Subcutaneous abdominal adipose tissue (tissue), 5 donors: Measurements from ENCODE around the gene CHD6.

Source experiments
- H3K27ac ChIP-seq: one replicate; pipeline ENCODE4 v1.7.0; 2013; ENCODE audit warnings: low read depth, mild to moderate bottlenecking, inconsistent platforms, low read length, moderate library complexity
- H3K27me3 ChIP-seq, 5 donors: one replicate each; pipeline ENCODE4 v1.7.0; 2013; ENCODE audit warnings: low read length in 5 of 5, inconsistent platforms in 1 of 5; ENCODE audit not compliant: control insufficient read depth in 5 of 5, insufficient read depth in 4 of 5
- H3K36me3 ChIP-seq, 5 donors: one replicate each; pipeline ENCODE4 v1.7.0; 2013; ENCODE audit warnings: low read length in 5 of 5; ENCODE audit not compliant: control insufficient read depth in 5 of 5, insufficient read depth in 5 of 5
- H3K4me1 ChIP-seq, 5 donors: one replicate each; pipeline ENCODE4 v1.7.0; 2013; ENCODE audit warnings: low read length in 5 of 5, mild to moderate bottlenecking in 3 of 5, moderate library complexity in 1 of 5; ENCODE audit not compliant: control insufficient read depth in 5 of 5, insufficient read depth in 5 of 5
- H3K4me3 ChIP-seq, 5 donors: one replicate each; pipeline ENCODE4 v1.7.0; 2013; ENCODE audit warnings: low read length in 5 of 5, low read depth in 1 of 5
- H3K9ac ChIP-seq, 5 donors: one replicate each; pipeline ENCODE4 v1.7.0; 2013; ENCODE audit warnings: low read length in 5 of 5, mild to moderate bottlenecking in 4 of 5, moderate library complexity in 3 of 5
- H3K9me3 ChIP-seq, 5 donors: one replicate each; pipeline ENCODE4 v1.7.0; 2013; ENCODE audit warnings: low read length in 5 of 5; ENCODE audit not compliant: control insufficient read depth in 5 of 5
- donor health status: healthy.
- donor health status: healthy.
- donor health status: healthy.
- donor health status: healthy.
- donor health status: healthy.

CHD6 gene

GRCh38 chr20:41639630-41640029 lies 21.5 kb upstream of the CHD6 start:
- no peaks in the 10 kb centered on the region for H3K4me1 ChIP-seq
- no peaks in the 10 kb centered on the region for H3K9me3 ChIP-seq
- no peak overlapping the region for H3K4me3 ChIP-seq
- no peak overlapping the region for H3K9ac ChIP-seq
- H3K27me3 ChIP-seq = no peaks in the 10 kb centered on the region
- no peaks in the 10 kb centered on the region for H3K36me3 ChIP-seq
- no peak overlapping the region for H3K27ac ChIP-seq

DNA sequence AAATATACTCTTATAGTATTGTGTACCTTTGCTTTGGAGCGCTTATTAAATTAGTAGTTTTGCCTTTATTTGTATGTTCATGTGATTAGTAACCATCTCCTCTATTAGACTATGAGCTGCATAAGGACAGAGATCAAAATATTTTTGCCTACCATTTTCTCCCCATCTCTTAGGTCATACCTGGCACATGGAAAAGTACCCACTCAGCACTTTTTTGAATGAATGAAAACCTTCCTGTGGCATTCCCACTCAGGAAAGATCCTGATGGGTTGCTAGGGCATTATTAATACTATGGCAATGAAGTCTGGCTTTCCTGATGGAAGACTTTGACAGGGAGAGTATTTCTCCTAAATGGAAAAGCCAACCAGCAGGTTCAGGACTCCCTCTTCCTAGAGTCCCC lies 20.3 kb upstream of the CHD6 start:
- H3K36me3 ChIP-seq = no peaks in the 10 kb centered on the region

DNA sequence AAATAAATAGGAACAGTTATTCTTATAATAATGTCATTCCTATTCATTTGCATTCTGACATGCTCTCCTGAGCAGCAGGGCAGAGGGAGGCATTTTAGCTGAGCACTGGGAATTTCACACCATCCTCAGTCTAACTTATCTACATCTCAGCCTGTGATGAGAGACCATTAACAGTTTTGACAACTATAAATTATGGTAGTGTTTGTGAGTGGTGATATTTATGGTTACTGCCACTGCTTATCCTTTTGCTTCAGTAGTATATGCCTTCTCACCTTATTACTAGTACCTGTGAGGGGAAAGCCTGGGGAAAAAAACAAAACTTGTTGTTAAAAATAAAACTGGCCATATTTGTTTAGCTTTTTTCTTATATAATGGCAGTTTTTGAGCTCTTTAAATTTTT lies 17.0 kb upstream of the CHD6 start:
- H3K27ac ChIP-seq = no peak overlapping the region
- no peak overlapping the region for H3K9ac ChIP-seq
- H3K4me3 ChIP-seq = no peak overlapping the region
- H3K27me3 ChIP-seq = no peaks in the 10 kb centered on the region
- no peaks in the 10 kb centered on the region for H3K36me3 ChIP-seq
- H3K4me1 ChIP-seq = no peaks in the 10 kb centered on the region
- H3K9me3 ChIP-seq = no peaks in the 10 kb centered on the region

More for the DNA sequence above, 20.3 kb upstream of the CHD6 start:
- Histone ChIP-seq H3K27me3 (no peaks in the 10 kb centered on the region), H3K4me3 (no peak overlapping the region), H3K27ac (no peak overlapping the region), H3K9ac (no peak overlapping the region), H3K4me1 (no peaks in the 10 kb centered on the region), H3K9me3 (no peaks in the 10 kb centered on the region)

GRCh38 chr20:41632896-41633295 lies 14.7 kb upstream of the CHD6 start:
- H3K27ac ChIP-seq = no peak overlapping the region
- no peak overlapping the region for H3K9ac ChIP-seq
- H3K36me3 ChIP-seq = no peaks in the 10 kb centered on the region
- H3K27me3 ChIP-seq = no peaks in the 10 kb centered on the region
- no peak overlapping the region for H3K4me3 ChIP-seq
- H3K9me3 ChIP-seq = no peaks in the 10 kb centered on the region
- no peaks in the 10 kb centered on the region for H3K4me1 ChIP-seq

DNA sequence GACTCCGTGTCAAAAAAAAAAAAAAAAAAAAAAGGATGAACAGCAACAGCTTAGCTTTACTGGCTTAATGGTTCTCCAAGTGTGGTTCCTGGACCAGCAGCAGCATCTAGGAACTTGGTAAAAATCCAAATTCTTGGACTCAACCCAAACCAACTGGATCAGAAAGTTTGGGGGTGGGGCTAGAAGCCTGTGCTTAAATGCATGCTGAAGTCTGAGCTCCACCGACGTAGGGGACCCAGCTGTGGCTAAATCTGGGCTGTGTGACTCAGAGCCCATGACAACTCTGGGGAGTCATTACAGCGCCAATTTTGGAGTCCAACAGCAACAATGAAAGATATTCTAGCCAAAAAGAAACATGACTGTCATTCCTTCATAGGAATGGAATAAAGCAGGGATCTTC lies 13.6 kb upstream of the CHD6 start:
- H3K4me1 ChIP-seq = no peaks in the 10 kb centered on the region
- H3K4me3 ChIP-seq = no peak overlapping the region
- H3K27me3 ChIP-seq = no peaks in the 10 kb centered on the region
- H3K9ac ChIP-seq = no peak overlapping the region
- no peaks in the 10 kb centered on the region for H3K9me3 ChIP-seq
- H3K36me3 ChIP-seq = no peaks in the 10 kb centered on the region
- H3K27ac ChIP-seq = no peak overlapping the region

- H3K4me1 ChIP-seq = no peaks in the 10 kb centered on the region
- no peaks in the 10 kb centered on the region for H3K36me3 ChIP-seq
- no peaks in the 10 kb centered on the region for H3K9me3 ChIP-seq
- no peak overlapping the region for H3K27ac ChIP-seq
- H3K4me3 ChIP-seq = no peak overlapping the region
- no peak overlapping the region for H3K9ac ChIP-seq
- H3K27me3 ChIP-seq = no peaks in the 10 kb centered on the region
Measured at GRCh38 chr20:41630846-41631245, 12.7 kb upstream of the CHD6 start.

DNA sequence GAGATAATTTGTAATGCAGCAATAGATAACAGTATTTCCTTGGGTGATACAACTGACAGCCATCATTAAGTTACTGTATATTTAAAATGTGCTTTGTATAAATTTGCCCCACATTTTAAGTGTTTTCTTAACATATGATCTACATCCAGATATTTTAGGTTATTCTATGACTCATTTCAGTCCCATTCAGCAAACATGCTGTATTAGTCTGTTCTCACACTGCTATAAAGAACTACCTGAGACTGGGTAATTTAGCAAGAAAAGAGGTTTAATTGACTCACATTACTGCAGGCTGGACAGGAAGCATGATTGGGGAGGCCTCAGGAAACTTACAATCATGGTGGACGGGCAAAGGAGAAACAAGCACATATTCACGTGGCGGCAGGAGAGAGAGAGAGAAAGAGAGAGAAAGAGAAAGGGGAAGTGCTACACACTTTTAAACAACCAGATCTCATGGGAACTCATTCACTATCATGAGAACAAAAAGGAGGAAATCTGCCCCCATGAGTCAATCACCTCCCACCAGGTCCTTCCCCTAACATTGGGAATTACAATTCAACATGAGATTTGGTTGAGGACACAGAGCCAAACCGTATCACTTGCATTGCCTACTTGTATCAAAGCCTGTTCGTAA lies 9.6 kb upstream of the CHD6 start:
- no peaks in the 10 kb centered on the region for H3K36me3 ChIP-seq
- no peak overlapping the region for H3K9ac ChIP-seq
- H3K4me1 ChIP-seq = no peaks in the 10 kb centered on the region
- no peak overlapping the region for H3K27ac ChIP-seq
- no peak overlapping the region for H3K4me3 ChIP-seq
- no peaks in the 10 kb centered on the region for H3K27me3 ChIP-seq
- no peaks in the 10 kb centered on the region for H3K9me3 ChIP-seq

- Histone ChIP-seq H3K9ac (no peak overlapping the region), H3K4me3 (no peak overlapping the region), H3K36me3 (no peaks in the 10 kb centered on the region), H3K4me1 (no peaks in the 10 kb centered on the region), H3K27me3 (no peaks in the 10 kb centered on the region), H3K27ac (no peak overlapping the region), H3K9me3 (no peaks in the 10 kb centered on the region)
Measured at GRCh38 chr20:41627001-41627495, 8.9 kb upstream of the CHD6 start.

DNA sequence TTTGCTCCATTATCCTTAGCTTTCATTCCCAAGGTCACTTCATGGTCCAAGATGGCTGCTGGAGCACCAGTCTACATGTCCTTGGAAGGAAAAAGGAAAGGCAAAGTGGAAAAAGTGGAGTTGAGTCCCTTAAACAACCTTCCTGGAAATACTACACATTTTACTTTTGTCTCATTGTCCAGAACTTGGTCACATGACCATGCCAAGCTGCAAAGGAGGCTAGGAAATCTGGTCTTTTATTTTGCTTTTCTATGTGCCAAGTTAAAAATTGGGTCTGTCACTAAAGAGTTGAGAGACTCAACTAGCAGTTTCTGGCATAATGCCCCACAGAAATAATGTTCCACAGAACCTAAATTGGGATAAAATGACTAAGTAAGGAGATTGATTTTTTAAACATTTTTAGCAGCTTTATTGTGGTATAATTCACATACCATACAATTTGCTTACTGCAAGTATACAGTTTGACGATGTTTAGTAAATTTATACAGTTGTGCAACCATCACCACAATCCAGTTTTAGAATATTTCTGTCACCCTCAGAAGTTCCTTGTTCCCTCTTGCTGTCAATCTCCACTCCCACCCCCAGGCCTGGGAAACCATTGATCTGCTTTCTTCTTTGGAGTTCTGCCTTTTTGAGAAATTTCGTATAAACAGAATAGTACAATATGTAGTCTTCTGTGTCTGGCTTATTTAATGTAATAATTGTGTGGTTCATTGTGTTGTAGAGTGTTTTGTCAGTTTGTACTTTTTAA lies 5.6 kb upstream of the CHD6 start:
- no peak overlapping the region for H3K9ac ChIP-seq
- H3K4me3 ChIP-seq = no peak overlapping the region
- H3K4me1 ChIP-seq = peaks cover 0 to 8% (median 7%) of the 10 kb centered on the region in 5 donors
- no peak overlapping the region for H3K27ac ChIP-seq
- H3K27me3 ChIP-seq = no peaks in the 10 kb centered on the region
- no peaks in the 10 kb centered on the region for H3K9me3 ChIP-seq
- H3K36me3 ChIP-seq = no peaks in the 10 kb centered on the region

DNA sequence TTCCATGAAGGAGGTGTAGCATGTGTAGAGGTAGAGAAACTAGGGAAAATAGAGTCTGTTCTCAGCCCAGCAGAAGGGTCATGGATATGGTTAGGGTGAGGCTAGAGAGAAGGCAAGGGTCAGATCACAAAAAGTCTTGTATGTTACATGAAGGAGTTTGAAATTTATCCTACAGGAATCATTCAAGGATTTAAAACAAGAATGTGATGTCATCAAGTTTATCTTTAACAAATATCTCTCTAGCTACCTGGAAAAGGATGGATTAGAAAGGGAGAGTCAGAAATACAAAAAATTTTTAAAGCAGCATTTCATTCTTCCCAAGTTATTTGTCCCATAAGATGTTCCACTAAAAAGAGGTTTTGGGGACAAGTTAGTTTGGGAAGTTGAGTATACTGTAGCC lies 4.4 kb upstream of the CHD6 start:
- Histone ChIP-seq H3K4me3 (no peak overlapping the region), H3K36me3 (no peaks in the 10 kb centered on the region), H3K27me3 (no peaks in the 10 kb centered on the region), H3K9ac (no peak overlapping the region), H3K9me3 (no peaks in the 10 kb centered on the region), H3K27ac (no peak overlapping the region), H3K4me1 (peaks cover 0 to 10% (median 9%) of the 10 kb centered on the region in 5 donors)
